ENCODE measurements around the gene PHLDA2. TPM values are rescaled to one million over a fixed set of nuclear protein-coding genes. Genes with fewer than 3 reads are reported as not detected.

Gene PHLDA2
- total RNA-seq, 3 donors from 2014 or later = 2.0 to 2.3 TPM; not detected in 1

GRCh38 chr11:2968341-2968900, 39.2 kb upstream of the PHLDA2 start:
- H3K4me1 ChIP-seq = no peaks in the 10 kb centered on the region
- H3K4me3 ChIP-seq = no peak overlapping the region
- no peak overlapping the region for H3K27ac ChIP-seq
- H3K36me3 ChIP-seq = peaks cover 10% of the 10 kb centered on the region
- TF ChIP-seq POLR2AphosphoS5 (IDR thresholded peaks at IDR 0.05) = no peak
- no peak for DNase-seq (ENCODE audit: low spot score in 2 of 2)
- intact Hi-C loops (cut with DNase I; ENCODE audit: low total_unique reads) = no loop called here
- H3K9me3 ChIP-seq = no peaks in the 10 kb centered on the region
- H3K27me3 ChIP-seq = no peaks in the 10 kb centered on the region

- no peaks in the 10 kb centered on the region for H3K9me3 ChIP-seq
- peaks cover 13% of the 10 kb centered on the region for H3K36me3 ChIP-seq
- H3K4me3 ChIP-seq = no peak overlapping the region
- no peaks in the 10 kb centered on the region for H3K27me3 ChIP-seq
- DNase-seq (ENCODE audit: low spot score in 2 of 2) = no peak
- H3K27ac ChIP-seq = no peak overlapping the region
- intact Hi-C loops (cut with DNase I; ENCODE audit: low total_unique reads) = no loop called here
- TF ChIP-seq POLR2A (IDR thresholded peaks at IDR 0.05) = no peak
- no peak for TF ChIP-seq POLR2AphosphoS5 (IDR thresholded peaks at IDR 0.05)
- TF ChIP-seq CTCF (IDR thresholded peaks at IDR 0.05) = no peak
- no peaks in the 10 kb centered on the region for H3K4me1 ChIP-seq
Measured at GRCh38 chr11:2964782-2965181, 35.6 kb upstream of the PHLDA2 start.

- no peak for TF ChIP-seq CTCF (IDR thresholded peaks at IDR 0.05)
- no peak for TF ChIP-seq POLR2A (IDR thresholded peaks at IDR 0.05)
- TF ChIP-seq POLR2AphosphoS5 (IDR thresholded peaks at IDR 0.05) = no peak
- H3K36me3 ChIP-seq = peaks cover 9% of the 10 kb centered on the region
- H3K27ac ChIP-seq = no peak overlapping the region
- no peaks in the 10 kb centered on the region for H3K27me3 ChIP-seq
- no peaks in the 10 kb centered on the region for H3K4me1 ChIP-seq
- no peaks in the 10 kb centered on the region for H3K9me3 ChIP-seq
- intact Hi-C loops (cut with DNase I; ENCODE audit: low total_unique reads) = no loop called here
- no peak for DNase-seq (ENCODE audit: low spot score in 2 of 2)
- no peak overlapping the region for H3K4me3 ChIP-seq
Measured at GRCh38 chr11:2963761-2964160, 34.5 kb upstream of the PHLDA2 start.

- Histone ChIP-seq H3K9me3 (no peaks in the 10 kb centered on the region), H3K27me3 (no peaks in the 10 kb centered on the region), H3K27ac (no peak overlapping the region), H3K36me3 (peaks cover 9% of the 10 kb centered on the region), H3K4me1 (no peaks in the 10 kb centered on the region), H3K4me3 (no peak overlapping the region)
- TF ChIP-seq POLR2A (IDR thresholded peaks at IDR 0.05) (no peak), POLR2AphosphoS5 (IDR thresholded peaks at IDR 0.05) (no peak), CTCF (IDR thresholded peaks at IDR 0.05) (no peak)
- DNase-seq (ENCODE audit: low spot score in 2 of 2) = no peak
- intact Hi-C loops (cut with DNase I; ENCODE audit: low total_unique reads) = no loop called here
Measured at GRCh38 chr11:2963112-2963754, 34.0 kb upstream of the PHLDA2 start.

GRCh38 chr11:2961080-2961479, 31.9 kb upstream of the PHLDA2 start:
- no peak overlapping the region for H3K4me3 ChIP-seq
- intact Hi-C loops (cut with DNase I; ENCODE audit: low total_unique reads) = no loop called here
- H3K27ac ChIP-seq = no peak overlapping the region
- DNase-seq (ENCODE audit: low spot score in 2 of 2) = no peak
- TF ChIP-seq CTCF (IDR thresholded peaks at IDR 0.05) (no peak), POLR2A (IDR thresholded peaks at IDR 0.05) (no peak), POLR2AphosphoS5 (IDR thresholded peaks at IDR 0.05) (no peak)
- H3K4me1 ChIP-seq = no peaks in the 10 kb centered on the region
- peaks cover 9% of the 10 kb centered on the region for H3K36me3 ChIP-seq
- no peaks in the 10 kb centered on the region for H3K9me3 ChIP-seq
- H3K27me3 ChIP-seq = no peaks in the 10 kb centered on the region
